H1 (cell line): ENCODE results near the gene WIPF1. TPM values are rescaled to one million over a fixed set of nuclear protein-coding genes. Genes with fewer than 3 reads are reported as not detected.

Experiments used
- CTCF ChIA-PET: fragments of 300-600 bp; sonication (Branson Sonifier 250); formaldehyde crosslinking; loops from one replicate; lab custom pipeline; 2021; ENCODE audit not compliant: partially characterized antibody; lab: Charles Lee
- POLR2A ChIA-PET: fragments of 300-600 bp; sonication (Branson Sonifier 250); formaldehyde crosslinking; loops from one replicate; lab custom pipeline; 2021; ENCODE audit warnings: inconsistent platforms; ENCODE audit not compliant: partially characterized antibody; lab: Charles Lee
- DNase-seq, 2 experiments: peaks; one replicate each; pipeline versions ENCODE4 v3.0.0 to v3.0.0-alpha.2; 2010 to 2022; ENCODE audit warnings: low spot score in 2 of 2, low read depth in 1 of 2, mixed read lengths in 1 of 2
- FAIRE-seq: peaks from 2 replicates; lab custom pipeline; 2011; peaks lifted over from hg19 to GRCh38; lab: Jason Lieb, UNC
- H2AFZ ChIP-seq: 2 replicates; pipeline ENCODE4 v1.8.1; 2012; ENCODE audit warnings: low read length, inconsistent platforms
- H2AK5ac ChIP-seq: 2 replicates; pipeline ENCODE4 v1.6.1; 2013; ENCODE audit warnings: low read depth, low read length
- H2BK120ac ChIP-seq: replicated peaks from 2 replicates; pipeline ENCODE3; 2013; ENCODE audit warnings: low read depth, low read length, inconsistent platforms
- H2BK12ac ChIP-seq: 2 replicates; pipeline ENCODE4 v1.6.1; 2013; ENCODE audit warnings: low read depth, low read length
- H2BK15ac ChIP-seq: 2 replicates; pipeline ENCODE4 v1.6.1; 2013; ENCODE audit warnings: low read length
- H2BK20ac ChIP-seq: 2 replicates; pipeline ENCODE4 v1.6.1; 2013; ENCODE audit warnings: low read length
- H2BK5ac ChIP-seq: 2 replicates; pipeline ENCODE4 v1.6.1; 2013; ENCODE audit warnings: low read depth, low read length
- H3K14ac ChIP-seq: 2 replicates; pipeline ENCODE4 v1.6.1; 2013; ENCODE audit warnings: inconsistent platforms; ENCODE audit not compliant: insufficient read length
- H3K18ac ChIP-seq: 2 replicates; pipeline ENCODE4 v1.6.1; 2013; ENCODE audit warnings: low read length; ENCODE audit errors: extremely low read depth
- H3K23ac ChIP-seq: 2 replicates; pipeline ENCODE4 v1.6.1; 2013; ENCODE audit warnings: inconsistent platforms; ENCODE audit not compliant: insufficient read length
- H3K23me2 ChIP-seq: 2 replicates; pipeline ENCODE4 v1.6.1; 2013; ENCODE audit warnings: low read depth, low read length
- H3K27ac ChIP-seq: 2 replicates; pipeline ENCODE4 v1.6.1; 2011; ENCODE audit warnings: low read depth, low read length, inconsistent platforms
- H3K27me3 ChIP-seq, 4 experiments: replicated peaks in 1 of 4; 1 replicate in 1 of 4; 2 replicates in 3 of 4; pipeline versions ENCODE4 v1.6.1 to v1.8.1; 2011 to 2013; ENCODE audit warnings: low read length in 3 of 4, mild to moderate bottlenecking in 3 of 4, inconsistent platforms in 2 of 4, mixed read lengths in 2 of 4, moderate library complexity in 1 of 4; ENCODE audit not compliant: control insufficient read depth in 3 of 4, insufficient read depth in 3 of 4; ENCODE audit errors: extremely low read depth in 1 of 4
- H3K36me3 ChIP-seq, 4 experiments: 2 replicates each; pipeline versions ENCODE4 v1.6.1 to v1.8.1; 2011 to 2013; ENCODE audit warnings: mild to moderate bottlenecking in 4 of 4, low read length in 3 of 4, moderate library complexity in 2 of 4, control low read depth in 1 of 4, inconsistent platforms in 1 of 4; ENCODE audit not compliant: insufficient read depth in 4 of 4, control insufficient read depth in 2 of 4
- H3K4ac ChIP-seq: replicated peaks from 2 replicates; pipeline ENCODE3; 2013; ENCODE audit warnings: low read length, low read depth, mixed read lengths, inconsistent platforms; ENCODE audit not compliant: insufficient read length
- H3K4me1 ChIP-seq, 4 experiments: replicated peaks in 1 of 4; 1 replicate in 1 of 4; 2 replicates in 3 of 4; pipeline versions ENCODE4 v1.6.1 to v1.8.1; 2011 to 2013; ENCODE audit warnings: low read length in 3 of 4, inconsistent platforms in 2 of 4, mixed read lengths in 1 of 4; ENCODE audit not compliant: insufficient read depth in 4 of 4, control insufficient read depth in 3 of 4
- H3K4me2 ChIP-seq, 2 experiments: 2 replicates each; pipeline versions ENCODE4 v1.6.1 to v1.8.1; 2011 to 2013; ENCODE audit warnings: low read depth in 2 of 2, low read length in 2 of 2, control low read depth in 1 of 2, inconsistent platforms in 1 of 2, mild to moderate bottlenecking in 1 of 2; ENCODE audit not compliant: insufficient read depth in 1 of 2
- H3K4me3 ChIP-seq, 4 experiments: fragments of 200-600, 300-600 bp in 1 of 4; sonication (generic), shearing (Covaris generic), sonication (Bioruptor Twin) in 1 of 4; 2 replicates each; pipeline versions ENCODE4 v1.5.1 to v1.8.1; 2011 to 2016; ENCODE audit warnings: low read length in 4 of 4, low read depth in 3 of 4, control low read depth in 2 of 4, inconsistent platforms in 2 of 4, mild to moderate bottlenecking in 2 of 4, mixed read lengths in 1 of 4, moderate library complexity in 1 of 4; ENCODE audit not compliant: insufficient read depth in 2 of 4; ENCODE audit errors: extremely low read depth in 1 of 4
- H3K56ac ChIP-seq: replicated peaks from 2 replicates; pipeline ENCODE3; 2013; ENCODE audit warnings: low read depth, mild to moderate bottlenecking, mixed read lengths, low read length, inconsistent platforms; ENCODE audit not compliant: insufficient read length
- H3K79me1 ChIP-seq: 2 replicates; pipeline ENCODE4 v1.6.1; 2013; ENCODE audit warnings: low read depth, low read length, control low read depth
- H3K79me2 ChIP-seq, 2 experiments: 2 replicates each; pipeline versions ENCODE4 v1.6.1 to v1.8.1; 2012 to 2013; ENCODE audit warnings: low read length in 2 of 2, mild to moderate bottlenecking in 2 of 2, inconsistent platforms in 1 of 2; ENCODE audit not compliant: insufficient read depth in 2 of 2, control insufficient read depth in 1 of 2
- H3K9ac ChIP-seq, 4 experiments: replicated peaks in 1 of 4; 1 replicate in 1 of 4; 2 replicates in 3 of 4; pipeline versions ENCODE4 v1.6.1 to v1.8.1; 2011 to 2013; ENCODE audit warnings: low read depth in 3 of 4, low read length in 3 of 4, control low read depth in 2 of 4, mild to moderate bottlenecking in 2 of 4, moderate library complexity in 2 of 4, inconsistent platforms in 1 of 4; ENCODE audit errors: extremely low read depth in 1 of 4
- H3K9me3 ChIP-seq, 2 experiments: 2 replicates each; pipeline versions ENCODE4 v1.6.1 to v1.8.1; 2012 to 2013; ENCODE audit warnings: mild to moderate bottlenecking in 2 of 2, moderate library complexity in 2 of 2, control low read depth in 1 of 2, inconsistent platforms in 1 of 2, low read depth in 1 of 2, low read length in 1 of 2, mixed read lengths in 1 of 2; ENCODE audit not compliant: insufficient read depth in 2 of 2
- H4K20me1 ChIP-seq, 2 experiments: replicated peaks in 1 of 2; 2 replicates each; pipeline versions ENCODE3 to v1.8.1; 2011 to 2013; ENCODE audit warnings: inconsistent platforms in 2 of 2, low read length in 2 of 2, mild to moderate bottlenecking in 1 of 2; ENCODE audit not compliant: insufficient read depth in 2 of 2, control insufficient read depth in 1 of 2
- H4K5ac ChIP-seq: 2 replicates; pipeline ENCODE4 v1.6.1; 2013; ENCODE audit warnings: low read length, low read depth, mixed read lengths, inconsistent platforms; ENCODE audit not compliant: insufficient read length
- H4K8ac ChIP-seq: 2 replicates; pipeline ENCODE4 v1.8.0; 2013; ENCODE audit warnings: mild to moderate bottlenecking, moderate library complexity, low read length, inconsistent platforms; ENCODE audit not compliant: insufficient read depth; ENCODE audit errors: extremely low read depth
- H4K91ac ChIP-seq: replicated peaks from 2 replicates; pipeline ENCODE3; 2013; ENCODE audit warnings: low read length, mixed read lengths, inconsistent platforms; ENCODE audit not compliant: insufficient read length
- WGBS, 2 experiments: shearing (Covaris generic) in 1 of 2; methylation state at CpG; one replicate each; pipeline versions ENCODE4 v1.1.6 to v1.1.7; 2013 to 2015; ENCODE audit warnings: low lambda C conversion rate in 2 of 2, mixed read lengths in 2 of 2, inconsistent platforms in 1 of 2, low coverage in 1 of 2, missing lambda C conversion rate in 1 of 2; ENCODE audit not compliant: insufficient replicate concordance in 2 of 2, insufficient coverage in 1 of 2, insufficient read length in 1 of 2; ENCODE audit errors: extremely low coverage in 1 of 2, missing lambda C conversion rate in 1 of 2; 5-methylcytosine and 5-hydroxymethylcytosine counted together
- polyA plus RNA-seq, 7 experiments: library from polyadenylated mRNA; depleted of rRNA in 3 of 7; stranded (reverse) in 5 of 7; unstranded in 2 of 7; fragments of >200 nt in 5 of 7; fragments of 200-250 nt in 2 of 7; gene quantifications; 1 replicate in 5 of 7; 2 replicates in 1 of 7; 4 replicates in 1 of 7; pipeline versions ENCODE4 v1.2.1 to v1.2.3, GENCODE V29; 2011 to 2013; ENCODE audit warnings: missing spikeins in 2 of 7, mixed read lengths in 2 of 7
- total RNA-seq: library from RNA; stranded (reverse); fragmentation: NEBNext Ultra II Directional; extraction: Animal tissue kit (Norgen Biotek cat#: 25700); gene quantifications from 2 replicates; pipeline ENCODE4 v1.2.1, GENCODE V29; 2021

WIPF1 gene
- total and polyA plus RNA-seq, 2 of the 8 experiments (the other 6 are each of a cell fraction or from before 2014, with no cell fraction given): 4.7 to 5.2 TPM

GRCh38 chr2:174540893-174541292 lies 56.7 kb downstream of the WIPF1 start:
- no peak overlapping the region for H3K23ac ChIP-seq
- DNase-seq (no peak), FAIRE-seq (no peak)
- H2BK12ac ChIP-seq: no peak overlapping the region
- WGBS, 2 experiments: 89% methylated on average over 5 of the region's 5 CpGs; no CpG with 5 or more reads in 1 of the 2 experiments
- H4K8ac ChIP-seq: no peak overlapping the region
- no peak overlapping the region for H4K5ac ChIP-seq
- no peaks in the 10 kb centered on the region for H3K4me1 ChIP-seq
- no peaks in the 10 kb centered on the region for H4K20me1 ChIP-seq
- no peaks in the 10 kb centered on the region for H3K79me2 ChIP-seq
- H2AK5ac ChIP-seq: no peak overlapping the region
- no peaks in the 10 kb centered on the region for H3K36me3 ChIP-seq
- H3K4ac ChIP-seq: no peak overlapping the region
- H3K14ac ChIP-seq: no peak overlapping the region
- H3K4me3 ChIP-seq: no peak overlapping the region
- no peaks in the 10 kb centered on the region for H3K9me3 ChIP-seq
- no peak overlapping the region for H2BK5ac ChIP-seq
- H2BK15ac ChIP-seq: no peak overlapping the region
- ChIA-PET POLR2A (no interaction called here), CTCF (interaction anchor here (1.0 kb wide), 1 partner anchor 75 kb away, joined by 3 read pairs; no protein-coding TSS in a partner anchor)
- H3K79me1 ChIP-seq: no peaks in the 10 kb centered on the region
- H3K27me3 ChIP-seq: no peaks in the 10 kb centered on the region
- H3K18ac ChIP-seq: no peak overlapping the region
- H2BK120ac ChIP-seq: no peak overlapping the region
- no peak overlapping the region for H2AFZ ChIP-seq
- H3K4me2 ChIP-seq: no peak overlapping the region
- H2BK20ac ChIP-seq: no peak overlapping the region
- H3K56ac ChIP-seq: no peak overlapping the region
- no peak overlapping the region for H3K27ac ChIP-seq
- no peak overlapping the region for H4K91ac ChIP-seq
- H3K23me2 ChIP-seq: no peaks in the 10 kb centered on the region
- H3K9ac ChIP-seq: no peak overlapping the region
